CD4-positive, CD25-positive, alpha-beta regulatory T cell (primary cell): ENCODE results near the gene BACH2. TPM values are rescaled to one million over a fixed set of nuclear protein-coding genes. Genes with fewer than 3 reads are reported as not detected.
"Not testable (repeated sequence)": the region's sequence is repeated elsewhere in the genome, so short reads cannot be mapped to it uniquely, and the experiment has no call there.

ENCODE experiments used
- ATAC-seq, 2 donors: fragments of 150-1000 bp; cut with Tn5 transposase; one replicate each; pipeline ENCODE4 v1.10.0; 2021; ENCODE audit warnings: low read depth in 2 of 2, moderate number of reproducible peaks in 2 of 2, moderate library complexity in 1 of 2
- DNase-seq, 3 donors: peaks; one replicate each; pipeline versions ENCODE4 v3.0.0 to v3.0.0-alpha.2; 2012 to 2022; ENCODE audit warnings: mixed read lengths in 1 of 3
- H3K27ac ChIP-seq: one replicate; pipeline ENCODE4 v1.7.0; 2013; ENCODE audit warnings: mild to moderate bottlenecking, low read length; ENCODE audit not compliant: insufficient read depth, poor library complexity, severe bottlenecking
- H3K27me3 ChIP-seq: one replicate; pipeline ENCODE4 v1.7.0; 2013; ENCODE audit warnings: low read length; ENCODE audit not compliant: control insufficient read depth, insufficient read depth
- H3K36me3 ChIP-seq: one replicate; pipeline ENCODE4 v1.7.0; 2013; ENCODE audit warnings: mild to moderate bottlenecking, low read length, moderate library complexity; ENCODE audit not compliant: control insufficient read depth, insufficient read depth
- H3K4me1 ChIP-seq: 2 replicates; pipeline ENCODE4 v1.7.0; 2013; ENCODE audit warnings: mild to moderate bottlenecking, low read length; ENCODE audit not compliant: insufficient read depth, control insufficient read depth, poor library complexity, severe bottlenecking
- H3K4me3 ChIP-seq: one replicate; pipeline ENCODE4 v1.7.0; 2013; ENCODE audit warnings: low read depth, mild to moderate bottlenecking, low read length, moderate library complexity
- H3K9me3 ChIP-seq, 2 experiments: 1 replicate in 1 of 2; 2 replicates in 1 of 2; pipeline ENCODE4 v1.7.0; 2013; ENCODE audit warnings: low read length in 2 of 2, mild to moderate bottlenecking in 1 of 2, moderate library complexity in 1 of 2; ENCODE audit not compliant: control insufficient read depth in 2 of 2
- H3K27ac Mint-ChIP-seq, 3 donors: one replicate each; pipeline ENCODE4 v1.8.0; 2020 to 2022; ENCODE audit warnings: mild to moderate bottlenecking in 3 of 3, mixed read lengths in 3 of 3, moderate library complexity in 2 of 3
- H3K27me3 Mint-ChIP-seq: one replicate; pipeline ENCODE4 v1.8.0; 2022; ENCODE audit warnings: mild to moderate bottlenecking, mixed read lengths
- H3K36me3 Mint-ChIP-seq: one replicate; pipeline ENCODE4 v1.8.0; 2020; ENCODE audit warnings: mixed read lengths
- H3K4me1 Mint-ChIP-seq, 4 donors: one replicate each; pipeline ENCODE4 v1.8.0; 2020 to 2022; ENCODE audit warnings: mixed read lengths in 4 of 4, mild to moderate bottlenecking in 1 of 4
- H3K4me3 Mint-ChIP-seq, 4 donors: one replicate each; pipeline ENCODE4 v1.8.0; 2020 to 2022; ENCODE audit warnings: mild to moderate bottlenecking in 4 of 4, mixed read lengths in 4 of 4, moderate library complexity in 3 of 4
- H3K9me3 Mint-ChIP-seq, 7 donors: one replicate each; pipeline ENCODE4 v1.8.0; 2020 to 2022; ENCODE audit warnings: mixed read lengths in 7 of 7, mild to moderate bottlenecking in 3 of 7, moderate library complexity in 2 of 7
- polyA plus RNA-seq, 4 donors: library from polyadenylated mRNA; unstranded; fragments of 300-500 nt; fragmentation: Illumina TruSeq; gene quantifications; one replicate each; pipeline ENCODE4 v1.2.3, GENCODE V29; 2021
- total RNA-seq: library from RNA; stranded (reverse); gene quantifications from one replicate; pipeline ENCODE4 v1.2.3, GENCODE V29; 2022

Gene BACH2
- total and polyA plus RNA-seq, 5 donors from 2014 or later, result 3.8 to 51.3 (median 7.1) TPM

- peaks cover 6% of the 10 kb centered on the region in 2 experiments for H3K9me3 ChIP-seq
- H3K27me3 ChIP-seq, result no peaks in the 10 kb centered on the region
- DNase-seq (no peak), ATAC-seq (no peak)
- no peaks in the 10 kb centered on the region for H3K4me1 ChIP-seq
- H3K36me3 ChIP-seq, result no peaks in the 10 kb centered on the region
- H3K9me3 Mint-ChIP-seq, result peaks cover 0 to 6% (median 3%) of the 10 kb centered on the region in 7 donors
- peaks cover 0 to 18% (median 5%) of the 10 kb centered on the region in 4 donors for H3K4me1 Mint-ChIP-seq
- no peak overlapping the region for H3K4me3 Mint-ChIP-seq
- no peak overlapping the region for H3K27ac Mint-ChIP-seq
- H3K4me3 ChIP-seq, result no peak overlapping the region
- peaks cover 18% of the 10 kb centered on the region for H3K27me3 Mint-ChIP-seq
- H3K36me3 Mint-ChIP-seq, result peaks cover 5% of the 10 kb centered on the region
- H3K27ac ChIP-seq, result no peak overlapping the region
Observed at GRCh38 chr6:89921691-89922090, 375.0 kb downstream of the BACH2 start.

GRCh38 chr6:89921197-89921596 is 375.4 kb downstream of the BACH2 start:
- no peak for DNase-seq
- no peaks in the 10 kb centered on the region for H3K27me3 ChIP-seq
- peaks cover 7 to 9% of the 10 kb centered on the region in 2 experiments for H3K9me3 ChIP-seq
- H3K27me3 Mint-ChIP-seq, result peaks cover 18% of the 10 kb centered on the region
- H3K27ac ChIP-seq, result no peak overlapping the region
- H3K36me3 ChIP-seq, result no peaks in the 10 kb centered on the region
- no peak overlapping the region for H3K4me3 ChIP-seq
- peaks cover 5% of the 10 kb centered on the region for H3K36me3 Mint-ChIP-seq
- peak overlapping the region in 1 of 4 donors; percentile 83 for H3K4me3 Mint-ChIP-seq
- ATAC-seq, result no peak
- peaks cover 0 to 14% (median 3%) of the 10 kb centered on the region in 4 donors for H3K4me1 Mint-ChIP-seq
- H3K9me3 Mint-ChIP-seq, result peaks cover 0 to 10% (median 4%) of the 10 kb centered on the region in 7 donors
- H3K27ac Mint-ChIP-seq, result no peak overlapping the region
- no peaks in the 10 kb centered on the region for H3K4me1 ChIP-seq

- H3K27ac Mint-ChIP-seq, result no peak overlapping the region
- no peak overlapping the region for H3K4me3 ChIP-seq
Observed at GRCh38 chr6:89917801-89918366, 378.8 kb downstream of the BACH2 start.

GRCh38 chr6:89917216-89917615 is 379.4 kb downstream of the BACH2 start:
- Mint-ChIP-seq H3K4me1 (no peaks in the 10 kb centered on the region), H3K4me3 (no peak overlapping the region), H3K9me3 (peaks cover 0 to 18% (median 6%) of the 10 kb centered on the region in 7 donors), H3K27ac (no peak overlapping the region), H3K27me3 (peaks cover 14% of the 10 kb centered on the region), H3K36me3 (peaks cover 5% of the 10 kb centered on the region)
- H3K4me3 ChIP-seq, result no peak overlapping the region
- no peak overlapping the region for H3K27ac ChIP-seq
- no peaks in the 10 kb centered on the region for H3K4me1 ChIP-seq
- peaks cover 7 to 14% of the 10 kb centered on the region in 2 experiments for H3K9me3 ChIP-seq
- peaks cover 3% of the 10 kb centered on the region for H3K27me3 ChIP-seq
- ATAC-seq (no peak), DNase-seq (no peak)
- H3K36me3 ChIP-seq, result no peaks in the 10 kb centered on the region

More at GRCh38 chr6:89917801-89918366, 378.8 kb downstream of the BACH2 start:
- H3K4me3 Mint-ChIP-seq, result no peak overlapping the region
- peaks cover 16% of the 10 kb centered on the region for H3K27me3 Mint-ChIP-seq
- Histone ChIP-seq H3K4me1 (no peaks in the 10 kb centered on the region), H3K27ac (no peak overlapping the region), H3K36me3 (no peaks in the 10 kb centered on the region), H3K9me3 (peaks cover 7 to 14% of the 10 kb centered on the region in 2 experiments), H3K27me3 (peaks cover 3% of the 10 kb centered on the region)
- no peak for DNase-seq
- peaks cover 0 to 18% (median 6%) of the 10 kb centered on the region in 7 donors for H3K9me3 Mint-ChIP-seq
- ATAC-seq, result no peak
- H3K4me1 Mint-ChIP-seq, result no peaks in the 10 kb centered on the region
- peaks cover 5% of the 10 kb centered on the region for H3K36me3 Mint-ChIP-seq

GRCh38 chr6:89916136-89916920 is 380.3 kb downstream of the BACH2 start:
- Mint-ChIP-seq H3K4me1 (no peaks in the 10 kb centered on the region), H3K4me3 (no peak overlapping the region), H3K27me3 (peaks cover 18% of the 10 kb centered on the region), H3K36me3 (peaks cover 5% of the 10 kb centered on the region), H3K27ac (no peak overlapping the region), H3K9me3 (peaks cover 0 to 18% (median 6%) of the 10 kb centered on the region in 7 donors)
- ATAC-seq, result no peak
- H3K9me3 ChIP-seq, result peaks cover 7 to 14% of the 10 kb centered on the region in 2 experiments
- no peaks in the 10 kb centered on the region for H3K4me1 ChIP-seq
- DNase-seq, result no peak
- H3K4me3 ChIP-seq, result no peak overlapping the region
- H3K36me3 ChIP-seq, result no peaks in the 10 kb centered on the region
- H3K27ac ChIP-seq, result no peak overlapping the region
- peaks cover 4% of the 10 kb centered on the region for H3K27me3 ChIP-seq

GRCh38 chr6:89910902-89911240 is 385.8 kb downstream of the BACH2 start:
- H3K9me3 Mint-ChIP-seq, result peaks cover 0 to 6% (median 2%) of the 10 kb centered on the region in 7 donors
- peaks cover 4% of the 10 kb centered on the region for H3K27me3 ChIP-seq
- H3K27ac Mint-ChIP-seq, result no peak overlapping the region
- H3K4me1 Mint-ChIP-seq, result no peaks in the 10 kb centered on the region
- DNase-seq, result no peak
- ATAC-seq, result no peak
- H3K27me3 Mint-ChIP-seq, result peaks cover 8% of the 10 kb centered on the region
- no peaks in the 10 kb centered on the region for H3K4me1 ChIP-seq
- no peak overlapping the region for H3K27ac ChIP-seq
- no peaks in the 10 kb centered on the region for H3K36me3 ChIP-seq
- H3K9me3 ChIP-seq, result peaks cover 0 to 2% of the 10 kb centered on the region in 2 experiments
- H3K4me3 Mint-ChIP-seq, result no peak overlapping the region
- H3K36me3 Mint-ChIP-seq, result no peaks in the 10 kb centered on the region
- no peak overlapping the region for H3K4me3 ChIP-seq

- not testable (repeated sequence) for H3K36me3 Mint-ChIP-seq, ATAC-seq, H3K9me3 Mint-ChIP-seq, H3K4me1 Mint-ChIP-seq, H3K4me1 ChIP-seq, H3K4me3 ChIP-seq, H3K27ac Mint-ChIP-seq, DNase-seq, H3K27me3 ChIP-seq, H3K27ac ChIP-seq, H3K36me3 ChIP-seq, H3K4me3 Mint-ChIP-seq, H3K9me3 ChIP-seq, H3K27me3 Mint-ChIP-seq
Observed at GRCh38 chr6:89910001-89910901, 386.4 kb downstream of the BACH2 start.
